Daoy (cell line): ENCODE measurements around the gene STX1A. TPM values are rescaled to one million over a fixed set of nuclear protein-coding genes. Genes with fewer than 3 reads are reported as not detected.
"Not testable (repeated sequence)": the region's sequence is repeated elsewhere in the genome, so short reads cannot be mapped to it uniquely, and the experiment has no call there.

ENCODE experiments used
- DNase-seq: peaks from one replicate; pipeline ENCODE4 v3.0.0-alpha.2; 2015; ENCODE audit warnings: low read depth
- total RNA-seq: library from RNA; depleted of rRNA; stranded (reverse); fragments of >200 nt; shearing (Covaris generic); gene quantifications from 2 replicates; pipeline ENCODE4 v1.2.3, GENCODE V29; 2014

STX1A gene
- total RNA-seq, 1 experiment from 2014 or later: 65.7 TPM

DNA sequence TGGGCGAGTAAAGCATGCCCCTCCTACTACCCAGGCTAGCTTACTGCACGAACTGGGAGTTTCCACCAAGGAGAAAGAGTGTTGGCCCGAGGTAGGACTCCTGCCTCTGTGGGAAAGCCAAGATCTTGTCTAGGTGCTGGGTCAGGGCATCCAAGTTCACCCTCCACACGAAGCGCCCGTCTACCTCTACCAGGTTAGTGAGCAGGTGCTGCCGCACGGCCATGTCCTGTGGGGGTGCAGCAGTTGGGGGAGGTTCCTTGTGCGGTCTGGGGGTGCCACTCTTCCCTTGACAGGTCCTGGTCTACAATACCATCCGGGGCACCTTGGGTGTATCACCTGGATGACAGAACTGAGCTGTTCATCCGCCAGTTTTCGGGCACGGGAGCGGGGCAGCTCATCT lies 17.4 kb upstream of the STX1A start:
- no peak for DNase-seq

- no peak for DNase-seq
These were observed 16.0 kb upstream of the STX1A start for GRCh38 chr7:73735528-73735905.

DNA sequence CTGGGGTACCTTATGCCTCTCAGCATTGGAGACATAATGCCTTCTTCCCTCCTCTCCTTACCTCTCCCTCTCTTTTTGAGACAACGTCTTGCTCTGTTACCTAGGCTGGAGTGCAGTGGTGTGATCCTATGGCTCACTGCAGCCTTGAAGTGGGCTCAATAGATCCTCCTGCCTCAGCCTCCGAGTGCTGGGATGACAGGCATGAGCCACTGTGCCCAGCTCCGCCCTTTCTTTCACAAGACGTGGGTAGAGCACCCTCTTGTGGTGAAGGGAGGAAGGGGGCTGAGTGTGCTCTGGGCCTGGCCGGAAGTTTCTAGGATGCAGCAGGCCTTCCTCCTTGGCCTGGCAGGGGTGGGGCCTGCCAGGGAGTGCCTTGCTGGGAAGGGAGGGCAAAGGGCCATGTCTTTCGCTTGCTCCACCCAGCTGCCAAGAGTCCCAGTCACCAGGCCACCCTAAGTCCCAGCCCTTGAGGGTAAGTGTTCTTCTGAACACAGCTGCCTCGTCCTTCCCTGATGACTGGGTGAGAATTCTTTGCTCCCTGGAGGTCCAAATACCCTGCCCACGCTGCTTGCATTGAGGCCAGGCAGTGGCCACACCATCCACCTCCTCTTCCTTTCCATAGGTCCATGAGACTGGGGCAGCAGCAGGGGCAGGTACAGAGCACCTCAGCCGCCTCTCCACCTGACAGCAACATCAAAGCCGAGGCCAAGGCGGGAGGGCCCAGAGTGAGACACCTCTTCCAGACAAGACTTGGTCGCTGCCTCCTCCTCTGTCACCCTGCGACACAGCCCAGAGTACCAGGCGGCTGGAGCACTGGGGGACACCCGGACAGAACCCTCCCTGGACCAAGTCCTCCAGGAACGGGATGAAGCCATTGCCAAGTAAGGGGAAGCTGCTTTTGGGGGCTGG lies 15.4 kb upstream of the STX1A start:
- DNase-seq: peak; percentile 98

DNA sequence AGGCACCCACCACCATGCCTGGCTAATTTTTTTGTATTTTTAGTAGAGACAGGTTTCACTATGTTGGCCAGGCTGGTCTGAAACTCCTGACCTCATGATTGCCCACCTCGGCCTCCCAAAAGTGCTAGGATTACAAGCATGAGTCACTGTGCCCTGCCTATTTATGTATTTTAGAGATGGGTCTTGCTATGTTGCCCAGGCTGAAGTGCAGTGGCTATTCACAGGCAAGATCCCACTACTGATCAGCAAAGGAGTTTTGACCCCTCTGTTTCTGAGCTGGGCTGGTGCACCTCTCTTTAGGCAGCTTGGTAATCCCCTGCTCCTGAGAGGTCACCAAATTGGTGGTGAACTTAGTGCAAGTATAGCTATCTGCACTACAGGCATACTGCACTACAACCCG lies 12.9 kb upstream of the STX1A start:
- DNase-seq: no peak

DNA sequence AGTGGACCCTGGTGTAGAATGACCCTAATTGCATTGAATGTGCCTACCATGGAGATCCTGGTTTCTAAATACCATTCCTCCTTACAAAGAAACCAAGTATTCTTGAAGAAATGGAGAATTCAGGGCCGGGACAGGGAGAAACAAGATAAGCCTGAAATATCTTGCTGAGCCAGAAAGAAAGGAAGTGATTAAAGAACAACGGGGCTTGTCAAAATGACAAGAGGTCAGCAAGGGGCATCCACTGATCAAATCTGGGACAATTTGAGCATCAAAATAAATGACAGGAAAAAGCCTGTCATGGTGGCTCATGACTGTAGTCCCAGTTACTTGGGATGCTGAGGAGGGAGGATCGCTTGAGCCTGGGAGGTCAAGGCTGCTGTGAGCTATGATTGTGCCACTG lies 11.0 kb upstream of the STX1A start:
- DNase-seq: no peak

DNA sequence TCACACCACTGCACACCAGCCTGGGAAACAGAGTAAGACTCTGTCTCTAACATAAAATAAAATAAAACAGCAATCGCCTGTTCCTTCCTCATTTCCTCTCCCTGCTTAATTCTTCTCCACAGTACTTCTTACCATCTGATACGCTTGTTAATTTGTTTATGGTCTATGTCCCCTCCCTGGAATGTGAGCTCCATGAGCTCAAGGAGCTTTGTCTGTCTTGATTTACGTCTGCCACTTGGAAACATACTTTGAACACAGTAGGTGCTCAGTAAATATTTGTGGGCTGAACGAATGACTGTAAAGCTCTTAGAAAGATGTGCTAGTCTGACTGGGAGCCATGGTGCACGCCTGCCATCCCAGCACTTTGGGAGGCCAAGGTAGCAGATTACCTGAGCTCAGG lies 9.1 kb upstream of the STX1A start:
- DNase-seq: no peak

DNA sequence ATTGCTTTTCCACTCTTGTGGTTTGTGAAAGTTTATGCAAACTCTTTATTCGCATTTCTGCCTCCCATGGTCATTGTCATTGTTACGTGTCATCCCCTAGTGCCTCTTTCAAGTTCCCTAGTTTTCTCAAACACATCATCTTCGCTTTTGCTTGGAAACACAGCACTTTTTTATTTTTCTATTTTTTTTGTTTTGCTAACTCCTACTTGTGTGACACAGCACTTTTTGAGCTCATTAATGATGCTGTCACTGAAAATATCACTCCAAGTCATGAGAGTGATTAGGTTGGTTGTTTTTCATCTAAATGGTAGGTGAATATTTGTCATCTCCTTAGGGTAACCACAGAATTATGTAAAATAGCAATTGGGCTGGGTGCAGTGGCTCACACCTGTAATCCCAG lies 8.5 kb upstream of the STX1A start:
- DNase-seq: no peak

- no peak for DNase-seq
These were observed 6.6 kb upstream of the STX1A start for GRCh38 chr7:73726083-73726466.

- DNase-seq: no peak
These were observed 4.3 kb upstream of the STX1A start for GRCh38 chr7:73723813-73724212.

GRCh38 chr7:73722785-73723184 lies 3.3 kb upstream of the STX1A start:
- DNase-seq: no peak

GRCh38 chr7:73722182-73722581 lies 2.7 kb upstream of the STX1A start:
- DNase-seq: peak; percentile 30

- DNase-seq: peak; percentile 68
These were observed 1.9 kb upstream of the STX1A start for GRCh38 chr7:73721377-73721817.

DNA sequence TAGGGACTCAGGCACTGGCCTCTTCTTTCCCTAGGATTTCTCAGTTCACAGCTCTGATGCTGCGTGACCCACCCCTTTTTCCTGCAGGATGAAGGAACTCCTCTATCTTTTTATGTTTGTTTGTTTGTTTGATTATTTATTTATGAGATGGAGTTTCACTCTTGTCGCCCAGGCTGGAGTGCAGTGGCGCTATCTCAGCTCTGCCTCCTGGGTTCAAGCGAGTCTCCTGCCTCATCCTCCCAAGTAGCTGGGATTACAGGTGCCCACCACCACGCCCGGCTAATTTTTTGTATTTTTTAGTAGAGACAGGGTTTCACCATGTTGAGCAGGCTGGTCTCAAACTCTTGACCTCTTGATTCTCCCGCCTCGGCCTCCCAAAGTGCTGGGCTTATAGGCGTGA lies 974 bp upstream of the STX1A start:
- DNase-seq: peak; percentile 5

- DNase-seq: no peak
These were observed 319 bp upstream of the STX1A start for GRCh38 chr7:73719806-73720169.

DNA sequence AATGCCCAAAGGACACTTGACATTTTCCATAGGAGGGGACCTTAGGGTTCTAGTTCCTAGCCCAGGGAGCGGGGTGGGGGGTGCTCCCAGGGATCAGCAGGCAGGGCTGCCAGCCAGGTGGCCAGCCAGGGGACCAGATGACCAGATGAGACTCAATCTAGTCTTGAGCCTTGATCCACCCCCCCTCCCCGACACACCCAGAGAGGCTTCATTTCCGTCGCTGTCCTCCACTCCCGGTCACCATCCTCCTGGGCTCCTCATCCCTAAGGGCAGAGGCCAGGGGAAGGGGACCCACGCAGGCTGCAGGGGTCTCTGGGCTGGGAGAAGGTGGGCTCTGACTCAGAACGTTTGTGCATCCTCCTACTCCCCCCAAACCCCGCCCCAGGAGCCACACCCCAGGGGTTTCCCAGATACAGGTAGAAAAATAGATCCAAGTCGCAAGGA lies 1.0 kb downstream of the STX1A start:
- DNase-seq: no peak

DNA sequence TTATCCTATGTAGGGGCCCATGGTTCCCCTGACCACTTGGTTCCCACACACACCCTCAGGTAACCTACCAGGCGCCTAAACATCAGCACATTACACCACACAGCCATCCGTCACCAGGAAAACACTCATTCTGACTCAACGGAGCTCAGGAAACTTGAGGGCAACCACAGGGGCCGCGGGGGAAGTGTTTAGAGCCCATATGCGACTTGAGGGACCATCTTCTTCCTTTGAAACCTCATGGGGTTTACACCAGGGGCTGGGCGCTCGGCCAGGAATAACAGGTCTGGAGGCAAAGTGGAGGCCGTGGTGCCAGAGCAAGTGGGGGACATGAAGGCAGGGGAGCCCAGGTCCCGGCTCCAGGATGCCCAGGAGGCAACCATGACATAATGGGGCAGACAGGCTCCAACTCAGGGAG lies 1.5 kb downstream of the STX1A start:
- peak; percentile 100 for DNase-seq

DNA sequence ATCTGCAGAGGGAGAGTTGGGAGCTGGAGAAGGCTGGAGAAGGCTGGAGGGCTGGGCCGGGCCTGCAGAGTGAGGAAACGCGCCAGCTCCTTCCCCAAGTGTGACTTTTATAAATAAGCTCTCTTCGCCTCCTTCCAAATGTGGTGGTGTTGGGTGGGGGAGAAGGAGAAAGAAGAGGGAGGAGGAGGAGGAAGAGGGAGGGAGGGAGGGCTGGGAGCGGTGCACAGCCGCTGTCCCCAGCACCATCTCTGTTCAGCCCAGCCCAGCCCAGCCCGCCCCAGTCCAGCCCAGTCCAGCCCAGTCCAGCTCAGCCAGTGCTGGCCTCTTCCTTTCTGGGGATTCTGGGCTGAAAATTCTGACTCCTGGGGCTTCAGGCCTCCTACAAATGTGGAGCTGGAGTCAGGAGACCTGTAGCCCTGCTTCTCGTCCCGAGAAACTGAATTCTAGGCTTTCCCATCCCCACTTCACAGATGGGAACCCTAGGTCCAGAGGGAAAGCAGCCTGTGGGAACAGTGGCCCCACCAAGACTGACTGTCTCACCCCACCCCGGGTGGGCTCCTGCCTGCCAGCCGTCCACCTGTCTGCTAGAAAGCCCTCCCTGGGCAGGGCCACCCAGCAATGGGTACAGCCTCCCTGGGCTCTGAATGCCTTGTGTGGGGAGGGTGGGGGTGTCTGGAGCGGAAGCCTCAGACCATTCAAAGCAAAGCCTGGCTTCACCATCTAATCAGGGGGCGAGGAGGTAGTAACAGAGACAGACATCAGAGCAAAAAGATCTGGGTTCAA lies 2.3 kb downstream of the STX1A start:
- DNase-seq: peak; percentile 65

GRCh38 chr7:73716318-73716890 lies 3.1 kb downstream of the STX1A start:
- no peak for DNase-seq

- DNase-seq: peak; percentile 100
These were observed 3.7 kb downstream of the STX1A start for GRCh38 chr7:73715648-73716317.

DNA sequence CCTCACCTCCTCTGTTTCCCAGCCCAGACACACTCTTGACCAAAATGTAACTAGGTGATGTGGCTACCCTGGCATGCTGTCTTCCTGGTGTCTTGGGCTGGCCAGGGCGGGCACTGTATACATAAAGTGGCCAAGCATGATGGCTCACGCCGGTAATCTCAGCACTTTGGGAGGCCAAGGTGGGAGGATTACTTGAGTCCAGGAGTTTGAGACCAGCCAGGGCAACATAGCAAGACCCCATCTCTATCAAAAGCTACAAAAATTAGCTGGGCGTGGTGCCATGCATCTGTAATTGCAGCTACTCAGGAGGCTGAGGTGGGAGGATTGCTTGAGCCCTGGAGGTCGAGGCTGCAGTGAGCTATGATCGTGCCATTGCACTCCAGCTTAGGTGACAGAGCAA lies 6.2 kb downstream of the STX1A start:
- not testable (repeated sequence) for DNase-seq

- DNase-seq: no peak
These were observed 6.7 kb downstream of the STX1A start for GRCh38 chr7:73712773-73713172.

- DNase-seq: no peak
These were observed 10.4 kb downstream of the STX1A start for GRCh38 chr7:73708961-73709549.
